Astrocyte (in vitro differentiated cells and primary cell): ENCODE data around the gene ACTR1A.

ENCODE experiments used
- CTCF ChIP-seq: IDR thresholded peaks from 2 replicates; pipeline ENCODE4 v1.5.1; 2011; ENCODE audit warnings: low read depth, mild to moderate bottlenecking, inconsistent platforms, low read length, moderate library complexity; ENCODE audit not compliant: insufficient read depth
- EZH2 ChIP-seq: IDR thresholded peaks from 2 replicates; pipeline ENCODE4 v1.6.1; 2012; ENCODE audit warnings: mild to moderate bottlenecking, low read length, inconsistent platforms; ENCODE audit not compliant: insufficient read depth

GRCh38 chr10:102449321-102450123, 53.0 kb downstream of the ACTR1A start:
- TF ChIP-seq CTCF (no peak), EZH2 (no peak)
